ENCODE data around the gene CALM3.
"Not testable (repeated sequence)": the region's sequence is repeated elsewhere in the genome, so short reads cannot be mapped to it uniquely, and the experiment has no call there.

Gene CALM3

DNA sequence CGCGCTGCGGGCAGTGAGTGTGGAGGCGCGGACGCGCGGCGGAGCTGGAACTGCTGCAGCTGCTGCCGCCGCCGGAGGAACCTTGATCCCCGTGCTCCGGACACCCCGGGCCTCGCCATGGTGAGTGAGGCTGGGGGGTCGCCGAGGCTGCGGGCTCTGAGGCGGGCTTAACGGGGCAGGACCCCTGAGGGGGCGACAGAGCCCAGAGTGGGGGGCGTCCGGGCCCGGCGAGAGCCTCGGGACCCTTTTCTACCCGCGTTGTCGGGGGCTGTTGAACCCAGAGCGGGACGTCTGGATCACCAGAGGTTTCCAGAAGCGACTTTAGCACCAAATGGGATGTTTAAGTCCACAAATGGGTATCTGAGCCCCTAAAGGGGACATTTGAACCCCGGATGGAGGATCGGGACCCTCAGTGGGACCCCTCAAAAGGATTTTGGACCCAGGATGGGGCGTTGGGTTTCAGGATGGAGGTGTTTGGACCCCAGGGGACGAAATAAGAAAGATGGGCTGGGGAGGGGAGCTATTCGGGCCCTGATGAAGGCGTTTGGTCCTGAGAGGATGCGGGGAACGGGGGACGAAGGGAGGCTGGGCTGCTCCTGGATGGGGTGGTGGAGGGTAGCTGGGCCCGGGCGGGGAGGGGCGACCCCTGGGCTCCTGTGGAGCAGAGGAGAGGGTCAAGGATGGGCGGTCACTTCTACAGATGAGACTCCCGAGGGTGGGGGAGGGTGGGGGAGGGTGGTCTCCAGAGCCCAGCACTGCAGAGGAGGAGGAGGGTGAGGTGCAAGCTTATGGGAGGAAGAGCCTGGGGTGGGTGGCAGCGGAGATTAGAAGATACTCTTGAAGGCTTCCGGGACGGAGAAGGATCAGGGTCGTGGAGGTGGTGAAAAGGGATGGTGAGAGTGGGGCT lies at the start of gene CALM3:
Gene CALM3 (plus strand): TSS at position 13 of the 907 bp plus-strand sequence. CDS start 105 bp downstream, at position 118.
- in situ Hi-C loops (cut with HindIII; ENCODE audit: low sequenced_read_pairs) = no loop called here

DNA sequence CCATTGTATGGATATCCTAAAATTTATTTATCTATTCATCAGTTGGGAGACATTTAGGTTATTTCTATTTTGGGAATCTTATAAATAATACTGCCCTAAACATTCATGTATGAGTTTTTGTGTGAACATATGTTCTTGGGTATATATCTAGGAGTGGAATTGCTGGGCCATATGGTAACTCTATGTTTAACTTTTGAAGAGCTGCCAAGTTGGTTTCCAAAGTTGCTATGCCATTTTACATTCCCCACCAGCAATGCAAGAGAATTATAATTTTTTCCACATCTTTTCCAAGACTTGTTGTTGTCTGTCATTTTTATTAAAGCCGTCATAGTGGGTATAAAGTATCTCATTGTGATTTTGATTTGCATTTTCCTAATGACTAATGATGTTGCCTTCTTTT lies 48.2 kb upstream of the CALM3 start:
- in situ Hi-C loops (cut with HindIII; ENCODE audit: low sequenced_read_pairs) = no loop called here

DNA sequence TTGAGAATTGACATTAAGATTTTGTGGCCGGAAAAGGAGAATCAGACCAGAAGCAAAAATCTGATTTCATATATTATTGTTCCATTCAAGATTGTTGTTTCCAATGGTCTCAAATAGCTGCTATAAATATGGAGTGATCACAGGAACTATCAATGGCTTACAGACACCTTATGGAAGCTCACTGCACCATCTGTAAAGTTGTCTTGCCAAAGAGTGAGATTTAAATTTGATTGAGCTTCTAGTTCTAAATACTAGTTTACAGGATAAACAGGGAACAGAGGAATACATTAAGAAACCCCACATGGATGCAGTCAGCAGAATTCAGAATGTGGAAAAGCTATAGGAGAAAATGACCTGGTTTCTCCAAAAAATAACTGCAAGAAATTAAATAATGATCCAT lies 47.0 kb upstream of the CALM3 start:
- in situ Hi-C loops (cut with HindIII; ENCODE audit: low sequenced_read_pairs) = no loop called here

DNA sequence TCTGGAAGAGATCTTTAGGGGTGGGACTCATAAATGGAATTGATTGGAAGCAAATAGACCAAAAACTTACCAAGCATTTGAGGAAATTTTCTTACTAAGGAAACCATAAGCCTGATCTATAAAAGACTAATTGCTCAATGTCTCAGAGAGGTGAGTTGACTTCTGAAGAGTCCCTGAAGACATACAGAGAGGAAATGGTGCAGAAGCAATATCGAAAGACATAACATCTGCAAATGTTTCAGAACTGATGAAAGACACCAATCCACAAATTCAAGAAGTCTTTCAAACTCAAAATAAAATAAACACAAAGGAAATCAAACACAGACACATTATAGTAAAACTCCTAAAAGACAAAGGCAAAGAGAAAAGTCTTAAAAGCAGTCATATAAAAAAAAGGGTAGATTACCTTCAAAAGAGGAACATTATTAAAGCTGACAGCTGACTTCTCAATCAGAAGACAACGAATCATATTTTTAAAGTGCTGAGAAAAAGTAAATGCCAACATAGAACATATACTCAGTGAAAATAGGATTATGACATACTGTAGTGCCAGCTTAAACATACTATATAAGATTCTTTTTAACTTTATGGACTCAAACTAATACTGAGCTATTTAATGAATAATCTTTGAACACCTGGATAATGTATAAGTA lies 45.4 kb upstream of the CALM3 start:
- in situ Hi-C loops (cut with HindIII; ENCODE audit: low sequenced_read_pairs) = no loop called here

DNA sequence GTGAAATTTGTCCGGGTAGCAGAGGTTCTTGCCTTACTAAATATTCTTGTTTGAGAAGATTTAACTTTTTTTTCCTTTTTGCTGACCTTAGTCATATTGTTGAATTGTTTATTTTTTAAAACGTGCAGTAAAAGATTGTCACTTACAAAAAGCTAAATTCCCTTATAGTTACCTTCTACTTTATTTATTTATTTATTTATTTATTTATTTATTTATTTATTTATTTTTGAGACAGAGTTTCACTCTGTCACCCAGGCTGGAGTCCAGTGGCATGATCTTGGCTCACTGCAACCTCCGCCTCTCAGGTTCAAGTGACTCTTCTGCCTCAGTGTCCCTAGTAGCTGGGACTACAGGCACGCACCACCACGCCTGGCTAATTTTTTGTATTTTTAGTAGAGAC lies 44.7 kb upstream of the CALM3 start:
- in situ Hi-C loops (cut with HindIII; ENCODE audit: low sequenced_read_pairs) = not testable (repeated sequence)

DNA sequence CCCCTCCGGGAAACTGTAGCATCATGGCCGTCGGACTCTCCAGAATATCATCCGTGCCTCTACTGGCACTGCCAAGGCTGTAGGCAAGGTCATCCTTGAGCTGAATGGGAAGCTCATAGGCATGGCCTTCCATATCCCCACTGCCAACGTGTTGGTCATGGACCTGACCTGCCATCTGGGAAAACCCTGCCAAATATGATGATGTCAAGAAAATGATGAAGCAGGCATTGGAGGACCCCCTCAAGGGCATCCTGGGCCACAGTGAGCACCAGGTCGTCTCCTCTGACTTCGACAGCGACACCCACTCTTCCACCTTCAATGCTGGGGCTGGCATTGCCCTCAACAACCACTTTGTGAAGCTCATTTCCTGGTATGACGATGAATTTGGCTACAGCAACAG lies 41.9 kb upstream of the CALM3 start:
- in situ Hi-C loops (cut with HindIII; ENCODE audit: low sequenced_read_pairs) = no loop called here

DNA sequence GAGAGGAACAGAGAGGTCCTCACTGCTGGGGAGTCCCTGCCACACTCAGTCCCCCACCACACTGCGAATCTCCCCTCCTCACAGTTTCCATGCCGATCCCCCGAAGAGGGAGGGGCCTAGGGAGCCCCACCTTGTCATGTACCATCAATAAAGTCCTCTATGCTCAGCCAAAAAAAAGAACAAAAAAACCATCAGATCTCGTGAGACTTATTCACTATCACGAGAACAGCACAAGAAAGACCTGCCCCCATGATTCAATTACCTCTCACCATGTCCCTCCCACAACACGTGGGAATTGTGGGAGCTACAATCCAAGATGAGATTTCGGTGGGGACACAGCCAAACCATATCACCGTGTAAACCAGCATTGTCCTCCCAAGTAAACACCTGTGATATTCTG lies 41.5 kb upstream of the CALM3 start:
- in situ Hi-C loops (cut with HindIII; ENCODE audit: low sequenced_read_pairs) = not testable (repeated sequence)

DNA sequence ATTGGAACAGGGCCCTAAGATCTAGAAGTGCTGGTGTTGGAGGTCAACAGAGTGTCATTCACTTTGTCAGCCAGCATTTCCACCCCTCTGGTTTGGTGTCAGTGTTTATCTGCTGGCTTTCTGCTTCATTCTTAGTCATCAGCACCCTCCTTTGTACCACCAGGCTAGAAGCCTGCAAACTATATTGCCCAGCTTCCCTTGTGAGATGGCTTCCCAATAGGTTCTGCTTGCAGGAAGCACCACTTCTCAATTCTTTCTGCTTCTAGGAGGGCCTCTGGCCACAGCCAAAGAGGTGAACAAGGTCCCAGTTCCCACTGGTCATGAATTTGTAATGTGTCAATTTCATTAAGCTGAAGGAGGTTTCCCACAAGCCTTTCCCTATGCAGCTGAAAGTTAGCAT lies 36.4 kb upstream of the CALM3 start:
- in situ Hi-C loops (cut with HindIII; ENCODE audit: low sequenced_read_pairs) = no loop called here

DNA sequence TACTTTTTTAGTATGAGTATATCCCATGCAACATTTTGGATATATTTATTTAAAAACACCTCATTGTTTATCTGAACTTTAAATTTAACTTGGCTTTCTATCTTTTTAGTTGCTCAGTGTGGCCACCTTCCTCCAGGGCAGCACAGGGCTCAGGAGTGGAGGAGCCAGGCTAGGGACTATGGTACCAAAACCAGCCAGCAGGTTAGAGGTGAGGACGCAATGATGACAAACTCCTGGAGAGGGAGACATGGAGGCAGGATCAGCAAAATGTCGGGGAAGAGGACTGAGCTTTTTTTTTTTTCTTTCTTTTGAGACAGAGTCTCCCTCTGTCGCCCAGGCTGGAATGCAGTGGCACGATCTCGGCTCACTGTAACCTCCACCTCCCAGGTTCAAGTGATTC lies 29.6 kb upstream of the CALM3 start:
- in situ Hi-C loops (cut with HindIII; ENCODE audit: low sequenced_read_pairs) = no loop called here

DNA sequence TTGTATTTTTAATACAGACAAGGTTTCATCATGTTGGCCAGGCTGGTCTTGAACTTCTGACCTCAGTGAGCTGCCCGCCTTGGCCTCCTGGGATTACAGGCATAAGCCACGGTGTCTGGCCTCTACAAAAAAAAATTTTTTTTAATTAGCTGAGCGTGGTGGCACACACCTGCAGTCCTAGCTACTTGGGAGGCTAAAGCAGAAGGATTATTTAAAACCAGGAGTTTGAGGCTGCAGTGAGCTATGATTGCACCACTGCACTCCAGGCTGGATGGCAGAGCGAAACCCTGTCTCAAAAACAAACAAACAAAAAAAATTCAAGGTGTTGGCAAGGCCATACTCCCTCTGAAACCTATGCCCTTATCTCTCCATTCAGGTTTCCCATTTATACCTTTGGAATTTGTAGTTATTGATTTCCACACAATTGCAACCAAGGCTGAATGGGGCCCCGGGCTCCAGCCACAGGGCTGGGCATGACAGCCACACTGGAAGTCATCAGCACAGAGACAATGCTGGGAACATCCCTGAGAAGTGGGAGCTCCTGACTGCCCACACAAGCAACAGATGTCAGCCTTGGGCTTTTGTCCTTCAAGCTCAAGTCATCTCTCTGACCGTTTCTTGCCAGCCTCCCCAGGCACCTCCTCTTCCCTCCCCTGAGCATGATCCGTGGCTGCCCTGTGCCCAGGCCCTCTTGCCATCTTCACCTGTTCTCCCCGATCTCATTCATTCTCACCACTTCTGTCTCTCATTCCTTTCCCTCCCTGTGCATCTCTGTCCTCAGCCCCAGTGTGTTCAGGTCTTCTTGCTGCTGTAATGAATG lies 27.2 kb upstream of the CALM3 start:
- in situ Hi-C loops (cut with HindIII; ENCODE audit: low sequenced_read_pairs) = no loop called here

DNA sequence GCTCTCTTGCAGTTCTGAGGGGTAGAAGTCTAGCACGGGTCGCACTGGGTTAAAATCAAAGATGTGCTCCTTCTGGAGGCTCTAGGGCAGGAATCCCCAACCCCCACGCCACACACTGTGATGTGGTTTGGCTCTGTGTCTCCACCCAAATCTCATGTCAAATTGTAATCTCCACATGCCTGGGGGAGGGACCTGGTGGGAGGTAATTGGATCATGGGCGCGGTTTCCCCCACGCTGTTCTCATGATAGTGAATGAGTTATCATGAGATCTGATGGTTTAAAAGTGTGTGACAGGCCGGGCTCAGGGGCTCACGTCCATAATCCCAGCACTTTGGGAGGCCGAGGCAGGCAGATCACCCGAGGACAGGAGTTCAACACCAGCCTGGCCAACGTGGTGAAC lies 26.6 kb upstream of the CALM3 start:
- in situ Hi-C loops (cut with HindIII; ENCODE audit: low sequenced_read_pairs) = no loop called here

DNA sequence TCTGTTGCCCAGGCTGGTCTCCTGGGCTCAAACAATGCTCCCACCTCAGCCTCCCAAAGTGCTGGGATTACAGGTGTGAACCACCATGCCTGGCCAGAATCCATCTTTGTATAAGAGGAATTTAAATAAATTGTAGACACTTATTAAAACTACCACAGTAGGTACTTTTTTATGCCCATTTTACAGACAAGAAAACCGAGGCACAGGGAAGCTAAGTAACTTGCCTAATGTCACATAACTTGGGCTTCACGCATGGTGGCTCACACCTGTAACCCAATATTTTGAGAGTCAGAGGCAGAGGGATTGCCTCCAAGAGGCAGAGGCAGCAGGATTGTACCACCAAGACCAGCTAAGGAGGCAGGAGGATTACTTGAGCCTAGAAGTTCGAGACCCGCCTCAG lies 22.7 kb upstream of the CALM3 start:
- in situ Hi-C loops (cut with HindIII; ENCODE audit: low sequenced_read_pairs) = no loop called here

DNA sequence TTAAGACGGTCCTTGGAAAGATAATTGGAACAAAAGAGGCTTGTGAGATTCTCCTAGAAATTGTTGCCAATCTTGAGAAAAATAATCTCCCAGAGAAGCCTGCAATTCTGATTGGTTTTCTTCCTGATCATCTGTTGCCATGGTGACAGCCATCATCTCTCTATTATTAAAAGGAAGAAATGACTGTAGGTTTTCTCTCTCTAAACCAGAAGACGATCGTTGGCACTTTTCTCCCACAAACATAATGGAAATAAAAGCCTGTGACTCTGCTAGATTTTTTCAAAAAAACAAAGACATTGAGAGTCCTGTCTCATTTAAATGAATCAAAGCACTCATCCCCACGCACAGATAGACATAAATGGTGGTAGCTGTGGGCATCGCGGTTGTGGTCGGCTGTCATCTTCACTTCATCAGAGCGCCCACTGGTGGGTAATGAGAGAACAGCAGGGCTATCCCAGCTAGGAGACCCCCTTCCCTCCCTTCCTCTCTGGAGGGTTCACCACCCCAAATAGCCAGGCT lies 21.7 kb upstream of the CALM3 start:
- in situ Hi-C loops (cut with HindIII; ENCODE audit: low sequenced_read_pairs) = no loop called here

DNA sequence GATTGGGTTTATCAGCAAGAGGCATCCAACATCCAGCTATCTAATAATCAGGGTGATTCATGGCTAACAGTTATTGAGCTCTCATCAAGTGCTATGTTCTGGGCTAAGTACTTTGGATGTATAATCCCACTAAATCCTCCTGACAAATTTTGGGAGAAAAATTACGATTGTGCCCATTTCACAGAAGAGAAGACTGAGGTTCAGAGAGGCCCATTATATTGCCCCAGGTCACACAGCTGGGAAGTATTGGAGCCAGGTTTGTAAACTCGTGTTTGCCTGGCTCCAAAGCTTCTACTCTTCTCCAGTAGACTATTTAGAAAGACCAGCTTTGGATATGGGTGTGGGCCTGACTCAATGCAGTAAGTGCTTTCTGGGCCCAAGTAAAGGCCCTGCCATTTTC lies 20.9 kb upstream of the CALM3 start:
- in situ Hi-C loops (cut with HindIII; ENCODE audit: low sequenced_read_pairs) = no loop called here

DNA sequence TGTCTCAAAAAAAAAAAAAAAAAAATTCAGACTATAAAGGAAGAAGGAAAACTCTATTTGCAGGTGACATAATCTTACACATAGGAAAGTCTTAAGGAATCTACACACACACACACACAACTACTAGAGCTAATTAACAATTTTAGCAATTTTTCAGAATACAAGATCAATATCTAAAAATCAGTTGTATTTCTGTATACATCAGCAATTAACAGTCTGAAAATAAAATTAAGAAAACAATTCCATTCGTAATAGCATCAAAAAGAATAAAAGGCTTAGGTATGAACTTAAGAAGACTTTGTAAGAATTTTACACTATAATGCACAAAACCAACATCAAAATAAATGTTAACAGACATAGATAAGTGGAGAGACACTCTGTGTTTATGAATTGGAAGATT lies 15.6 kb upstream of the CALM3 start:
- in situ Hi-C loops (cut with HindIII; ENCODE audit: low sequenced_read_pairs) = no loop called here

DNA sequence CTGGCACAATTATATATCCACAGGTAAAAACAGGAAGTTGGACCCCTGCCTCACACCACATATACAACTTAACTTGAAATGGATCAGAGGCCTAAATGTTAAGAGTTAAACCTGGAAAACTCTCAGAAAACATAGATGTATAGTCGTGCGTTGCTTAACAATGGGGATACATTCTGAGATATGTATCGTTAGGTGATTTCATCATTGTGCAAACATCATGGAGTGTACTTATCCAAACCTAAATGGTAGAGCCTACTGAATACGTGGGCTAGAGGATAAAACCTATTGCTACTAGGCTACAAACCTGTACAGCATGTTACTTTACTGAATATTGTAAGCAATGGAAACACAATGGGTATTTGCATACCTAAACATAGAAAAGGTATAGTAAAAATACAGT lies 14.8 kb upstream of the CALM3 start:
- in situ Hi-C loops (cut with HindIII; ENCODE audit: low sequenced_read_pairs) = no loop called here

DNA sequence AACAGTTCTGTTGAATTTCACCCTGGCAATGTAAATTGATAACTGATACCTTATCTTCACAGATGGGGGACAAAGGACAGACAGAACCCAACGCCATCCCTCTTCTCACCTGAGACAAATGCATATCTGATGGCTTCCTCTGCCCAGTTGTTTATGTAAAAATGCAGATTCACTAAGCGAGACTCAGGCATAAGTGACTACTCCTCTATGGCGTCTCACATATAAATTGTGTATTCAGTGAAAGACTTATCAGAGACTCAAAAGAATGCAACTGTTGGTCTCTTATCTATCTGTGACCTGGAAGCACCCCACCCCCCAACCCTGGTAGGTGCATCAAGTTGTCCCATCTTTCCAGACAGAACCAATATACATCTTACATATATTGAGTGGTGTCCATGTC lies 13.3 kb upstream of the CALM3 start:
- in situ Hi-C loops (cut with HindIII; ENCODE audit: low sequenced_read_pairs) = no loop called here

DNA sequence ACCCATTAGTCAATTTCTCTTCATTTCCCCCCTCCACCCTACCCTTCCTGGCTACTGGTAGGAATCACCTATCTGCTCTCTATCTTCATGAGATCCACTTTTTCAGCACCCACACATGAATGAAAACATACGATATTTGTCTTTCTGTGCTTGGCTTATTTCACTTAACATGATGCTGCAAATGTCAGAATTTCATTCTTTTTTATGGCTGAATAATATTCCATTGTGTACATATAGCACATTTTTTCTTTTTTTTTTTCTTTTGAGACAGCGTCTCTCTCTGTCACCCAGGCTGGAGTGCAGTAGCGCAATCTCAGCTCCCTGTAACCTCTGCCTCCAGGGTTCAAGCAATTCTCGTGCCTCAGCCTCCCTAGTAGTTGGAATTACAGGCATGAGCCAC lies 9.9 kb upstream of the CALM3 start:
- in situ Hi-C loops (cut with HindIII; ENCODE audit: low sequenced_read_pairs) = no loop called here

DNA sequence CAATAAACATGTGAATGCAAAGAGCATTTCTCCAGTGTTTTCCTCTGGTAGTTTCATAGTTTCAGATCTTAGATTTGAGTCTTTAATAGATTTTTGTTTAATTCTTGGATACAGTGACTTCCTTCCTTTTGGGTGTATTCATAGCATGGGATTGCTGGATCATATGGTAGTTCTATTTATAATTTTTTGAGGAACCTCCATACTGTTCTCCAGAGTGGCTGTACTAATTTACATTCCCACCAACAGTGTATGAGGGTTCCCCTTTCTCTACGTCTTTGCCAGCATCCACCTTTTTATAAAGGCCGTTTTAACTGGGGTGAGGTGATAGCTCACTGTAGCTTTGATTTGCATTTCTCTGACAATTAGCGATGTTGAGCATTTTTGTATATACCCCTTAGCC lies 9.3 kb upstream of the CALM3 start:
- in situ Hi-C loops (cut with HindIII; ENCODE audit: low sequenced_read_pairs) = no loop called here

DNA sequence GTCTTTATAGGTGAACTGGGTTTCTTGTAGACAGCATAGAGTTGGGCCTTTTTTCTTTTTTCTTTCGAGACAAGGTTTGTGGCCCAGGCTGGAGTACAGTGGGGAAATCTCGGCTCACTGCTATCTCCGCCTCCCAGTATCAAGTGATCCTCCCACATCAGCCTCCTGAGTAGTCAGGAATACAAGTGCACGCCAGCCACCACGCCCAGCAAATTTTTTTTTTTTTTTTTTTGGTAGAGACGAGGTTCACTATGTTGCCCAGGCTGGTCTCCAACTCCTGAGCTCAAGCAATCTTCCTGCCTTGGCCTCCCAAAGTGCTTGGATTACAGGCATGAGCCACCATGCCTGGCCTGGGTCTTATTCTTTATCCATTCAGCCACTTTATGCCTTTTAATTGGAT lies 5.1 kb upstream of the CALM3 start:
- in situ Hi-C loops (cut with HindIII; ENCODE audit: low sequenced_read_pairs) = no loop called here

DNA sequence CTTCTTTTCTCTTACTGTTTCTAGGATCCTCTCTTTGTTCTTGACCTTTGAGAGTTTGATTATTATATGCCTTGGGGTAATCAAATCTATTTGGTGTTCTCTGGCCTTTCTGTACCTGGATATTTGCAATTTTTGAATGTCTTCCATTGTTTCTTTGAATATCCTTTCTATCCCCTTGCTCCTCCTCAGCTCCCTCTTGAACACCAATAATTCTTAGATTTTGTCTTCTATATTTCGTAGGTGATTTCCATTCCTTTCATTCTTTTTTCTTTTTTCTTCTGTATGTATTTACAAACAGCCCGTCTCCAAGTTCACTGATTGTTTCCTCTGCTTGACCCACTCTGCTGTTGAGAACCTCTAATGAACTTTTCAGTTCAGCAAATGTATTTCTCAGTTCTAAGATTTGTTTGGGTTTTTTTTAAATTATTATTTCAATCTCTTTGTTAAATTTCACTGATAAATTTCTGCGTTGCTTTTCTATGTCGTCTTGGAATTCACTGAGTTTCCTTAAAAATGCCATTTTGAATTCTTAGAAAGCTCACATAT lies 2.7 kb upstream of the CALM3 start:
- in situ Hi-C loops (cut with HindIII; ENCODE audit: low sequenced_read_pairs) = no loop called here

All from DLD1 (cell line).